Lung microvascular endothelial cell (primary cell): ENCODE data around the gene FAM20B. TPM values are rescaled to one million over a fixed set of nuclear protein-coding genes. Genes with fewer than 3 reads are reported as not detected.
"Not testable (repeated sequence)": the region's sequence is repeated elsewhere in the genome, so short reads cannot be mapped to it uniquely, and the experiment has no call there.

ENCODE experiments used
- DNase-seq, 2 donors: peaks; one replicate each; pipeline versions ENCODE4 v3.0.0 to v3.0.0-alpha.2; 2010; ENCODE audit warnings: low read depth in 2 of 2
- total RNA-seq: library from RNA; depleted of rRNA; stranded (reverse); fragments of >200 nt; gene quantifications from 2 replicates; pipeline ENCODE4 v1.2.1, GENCODE V29; 2014

The FAM20B gene
- total RNA-seq, 1 donor from 2014 or later, result 25.6 TPM

GRCh38 chr1:179023946-179024650 lies 1.6 kb upstream of the FAM20B start:
- no peak for DNase-seq

- DNase-seq, result peak; percentile 48 to 62
These were observed 500 bp downstream of the FAM20B start for GRCh38 chr1:179025975-179026812.

GRCh38 chr1:179026813-179027669 lies 1.3 kb downstream of the FAM20B start:
- no peak for DNase-seq

- DNase-seq, result no peak
These were observed 3.6 kb downstream of the FAM20B start for GRCh38 chr1:179029321-179029759.

GRCh38 chr1:179030130-179030529 lies 4.4 kb downstream of the FAM20B start:
- DNase-seq, result no peak

GRCh38 chr1:179030683-179031082 lies 5.0 kb downstream of the FAM20B start:
- no peak for DNase-seq

GRCh38 chr1:179031284-179031683 lies 5.6 kb downstream of the FAM20B start:
- DNase-seq, result no peak

GRCh38 chr1:179031855-179032513 lies 6.3 kb downstream of the FAM20B start:
- DNase-seq, result peak in 1 of 2 donors; percentile 24

- peak; percentile 15 to 84 for DNase-seq
These were observed 9.0 kb downstream of the FAM20B start for GRCh38 chr1:179034720-179035119.

- peak; percentile 7 to 61 for DNase-seq
These were observed 11.3 kb downstream of the FAM20B start for GRCh38 chr1:179036844-179037465.

GRCh38 chr1:179038528-179039281 lies 13.0 kb downstream of the FAM20B start:
- DNase-seq, result no peak

- not testable (repeated sequence) for DNase-seq
These were observed 13.9 kb downstream of the FAM20B start for GRCh38 chr1:179039502-179040174.

GRCh38 chr1:179040175-179040551 lies 14.5 kb downstream of the FAM20B start:
- DNase-seq, result not testable (repeated sequence)

- DNase-seq, result no peak
These were observed 16.4 kb downstream of the FAM20B start for GRCh38 chr1:179042087-179042486.

GRCh38 chr1:179042700-179043099 lies 17.0 kb downstream of the FAM20B start:
- no peak for DNase-seq

GRCh38 chr1:179043266-179043665 lies 17.6 kb downstream of the FAM20B start:
- DNase-seq, result no peak

GRCh38 chr1:179043907-179044306 lies 18.2 kb downstream of the FAM20B start:
- no peak for DNase-seq

GRCh38 chr1:179046808-179047635 lies 21.3 kb downstream of the FAM20B start:
- peak in 1 of 2 donors; percentile 19 for DNase-seq

- DNase-seq, result no peak
These were observed 21.9 kb downstream of the FAM20B start for GRCh38 chr1:179047636-179047997.
